ENCODE results near the gene VSTM4. TPM values are rescaled to one million over a fixed set of nuclear protein-coding genes. Genes with fewer than 3 reads are reported as not detected.

VSTM4 gene
- total RNA-seq, 1 donor from 2014 or later = 0.22 TPM

- H3K9me3 Mint-ChIP-seq (ENCODE audit: low read depth) = no peaks in the 10 kb centered on the region
- TF ChIP-seq, protein P1, sequence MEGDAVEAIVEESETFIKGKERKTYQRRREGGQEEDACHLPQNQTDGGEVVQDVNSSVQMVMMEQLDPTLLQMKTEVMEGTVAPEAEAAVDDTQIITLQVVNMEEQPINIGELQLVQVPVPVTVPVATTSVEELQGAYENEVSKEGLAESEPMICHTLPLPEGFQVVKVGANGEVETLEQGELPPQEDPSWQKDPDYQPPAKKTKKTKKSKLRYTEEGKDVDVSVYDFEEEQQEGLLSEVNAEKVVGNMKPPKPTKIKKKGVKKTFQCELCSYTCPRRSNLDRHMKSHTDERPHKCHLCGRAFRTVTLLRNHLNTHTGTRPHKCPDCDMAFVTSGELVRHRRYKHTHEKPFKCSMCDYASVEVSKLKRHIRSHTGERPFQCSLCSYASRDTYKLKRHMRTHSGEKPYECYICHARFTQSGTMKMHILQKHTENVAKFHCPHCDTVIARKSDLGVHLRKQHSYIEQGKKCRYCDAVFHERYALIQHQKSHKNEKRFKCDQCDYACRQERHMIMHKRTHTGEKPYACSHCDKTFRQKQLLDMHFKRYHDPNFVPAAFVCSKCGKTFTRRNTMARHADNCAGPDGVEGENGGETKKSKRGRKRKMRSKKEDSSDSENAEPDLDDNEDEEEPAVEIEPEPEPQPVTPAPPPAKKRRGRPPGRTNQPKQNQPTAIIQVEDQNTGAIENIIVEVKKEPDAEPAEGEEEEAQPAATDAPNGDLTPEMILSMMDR (IDR thresholded peaks at IDR 0.05; ENCODE audit: unreplicated experiment) = no peak
- H3K27ac Mint-ChIP-seq = no peak overlapping the region
- H3K4me1 Mint-ChIP-seq (ENCODE audit: low read depth) = peaks cover 2% of the 10 kb centered on the region
- no peaks in the 10 kb centered on the region for H3K36me3 Mint-ChIP-seq (ENCODE audit: insufficient read depth)
- H3K27me3 Mint-ChIP-seq = peaks cover 39% of the 10 kb centered on the region
- no peak for DNase-seq (ENCODE audit: low spot score, unreplicated experiment)
- no peak overlapping the region for H3K4me3 Mint-ChIP-seq (ENCODE audit: low read depth)
Observed at GRCh38 chr10:49112098-49112497, 3.2 kb downstream of the VSTM4 start.

DNA sequence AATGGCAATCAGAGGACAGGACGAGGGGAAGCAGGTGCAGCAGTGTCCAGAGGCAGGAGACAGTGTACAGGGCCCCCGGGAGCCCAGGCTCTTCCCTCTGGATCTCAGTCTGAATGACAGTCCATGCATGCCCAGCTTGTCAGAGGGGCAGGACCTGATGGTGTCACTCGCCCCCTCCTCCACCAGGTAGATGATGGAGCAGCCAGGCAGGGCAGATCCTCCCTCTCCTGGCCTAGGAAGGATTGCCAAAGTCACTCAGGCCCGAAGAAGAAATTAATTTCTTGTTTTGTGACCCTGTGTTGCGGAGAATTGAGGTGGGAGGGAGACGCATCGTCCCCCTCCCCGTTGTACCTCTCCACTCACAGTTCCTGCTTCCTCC lies 4.0 kb downstream of the VSTM4 start:
- Mint-ChIP-seq H3K4me3 (ENCODE audit: low read depth) (no peak overlapping the region), H3K27me3 (peaks cover 37% of the 10 kb centered on the region), H3K27ac (no peak overlapping the region), H3K4me1 (ENCODE audit: low read depth) (peaks cover 2% of the 10 kb centered on the region), H3K9me3 (ENCODE audit: low read depth) (no peaks in the 10 kb centered on the region), H3K36me3 (ENCODE audit: insufficient read depth) (no peaks in the 10 kb centered on the region)
- DNase-seq (ENCODE audit: low spot score, unreplicated experiment) = no peak
- TF ChIP-seq, protein P1 (IDR thresholded peaks at IDR 0.05; ENCODE audit: unreplicated experiment) = no peak

- no peaks in the 10 kb centered on the region for H3K36me3 Mint-ChIP-seq (ENCODE audit: insufficient read depth)
- H3K27ac Mint-ChIP-seq = no peak overlapping the region
- peaks cover 2% of the 10 kb centered on the region for H3K4me1 Mint-ChIP-seq (ENCODE audit: low read depth)
- peaks cover 33% of the 10 kb centered on the region for H3K27me3 Mint-ChIP-seq
- H3K4me3 Mint-ChIP-seq (ENCODE audit: low read depth) = no peak overlapping the region
- DNase-seq (ENCODE audit: low spot score, unreplicated experiment) = no peak
- TF ChIP-seq, protein P1 (IDR thresholded peaks at IDR 0.05; ENCODE audit: unreplicated experiment) = no peak
- no peaks in the 10 kb centered on the region for H3K9me3 Mint-ChIP-seq (ENCODE audit: low read depth)
Observed at GRCh38 chr10:49110684-49111319, 4.5 kb downstream of the VSTM4 start.

- Mint-ChIP-seq H3K27ac (no peak overlapping the region), H3K4me1 (ENCODE audit: low read depth) (peaks cover 1% of the 10 kb centered on the region), H3K27me3 (peaks cover 32% of the 10 kb centered on the region), H3K4me3 (ENCODE audit: low read depth) (no peak overlapping the region), H3K36me3 (ENCODE audit: insufficient read depth) (no peaks in the 10 kb centered on the region), H3K9me3 (ENCODE audit: low read depth) (no peaks in the 10 kb centered on the region)
- DNase-seq (ENCODE audit: low spot score, unreplicated experiment) = no peak
- TF ChIP-seq, protein P1 (IDR thresholded peaks at IDR 0.05; ENCODE audit: unreplicated experiment) = no peak
Observed at GRCh38 chr10:49109669-49110340, 5.5 kb downstream of the VSTM4 start.

DNA sequence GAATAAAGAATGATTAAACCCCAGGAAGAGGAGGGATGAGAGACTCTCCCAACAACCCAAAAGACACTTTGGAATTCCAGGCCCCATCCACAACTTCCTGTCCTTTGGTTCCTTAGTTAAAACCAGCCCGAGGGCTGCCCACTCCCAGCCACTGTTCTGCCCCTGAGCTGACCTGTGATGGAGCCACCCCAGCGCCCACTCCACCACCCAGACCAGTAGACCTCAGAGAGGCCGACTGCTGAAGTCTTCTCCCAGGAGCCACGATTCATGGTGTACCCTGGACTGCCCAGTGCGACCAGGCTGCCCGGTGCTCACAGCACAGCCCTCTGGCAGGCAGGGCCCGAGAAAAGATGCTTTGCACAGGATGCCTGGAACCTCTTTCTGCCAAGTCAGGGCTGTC lies 6.7 kb downstream of the VSTM4 start:
- DNase-seq (ENCODE audit: low spot score, unreplicated experiment) = no peak
- Mint-ChIP-seq H3K9me3 (ENCODE audit: low read depth) (no peaks in the 10 kb centered on the region), H3K4me3 (ENCODE audit: low read depth) (no peak overlapping the region), H3K27ac (no peak overlapping the region), H3K27me3 (peaks cover 25% of the 10 kb centered on the region), H3K4me1 (ENCODE audit: low read depth) (no peaks in the 10 kb centered on the region), H3K36me3 (ENCODE audit: insufficient read depth) (no peaks in the 10 kb centered on the region)
- TF ChIP-seq, protein P1 (IDR thresholded peaks at IDR 0.05; ENCODE audit: unreplicated experiment) = no peak

Data from progenitor cell of endocrine pancreas (in vitro differentiated cells).